Retinal pigment epithelial cell (primary cell): ENCODE results near the gene ASMTL.

Experiments
- DNase-seq: peaks from one replicate; pipeline ENCODE4 v3.0.0-alpha.2; 2010; ENCODE audit warnings: low read depth
- H3K4me3 ChIP-seq: 2 replicates; pipeline ENCODE4 v1.5.1; 2011; ENCODE audit warnings: mild to moderate bottlenecking, low read length, control low read depth, moderate library complexity
- TF ChIP-seq, protein P1 (sequence below): conservative IDR thresholded peaks from 2 replicates; pipeline ENCODE4 v1.5.1; 2011; ENCODE audit warnings: low read depth, low read length, control low read depth, inconsistent platforms

Gene ASMTL

DNA sequence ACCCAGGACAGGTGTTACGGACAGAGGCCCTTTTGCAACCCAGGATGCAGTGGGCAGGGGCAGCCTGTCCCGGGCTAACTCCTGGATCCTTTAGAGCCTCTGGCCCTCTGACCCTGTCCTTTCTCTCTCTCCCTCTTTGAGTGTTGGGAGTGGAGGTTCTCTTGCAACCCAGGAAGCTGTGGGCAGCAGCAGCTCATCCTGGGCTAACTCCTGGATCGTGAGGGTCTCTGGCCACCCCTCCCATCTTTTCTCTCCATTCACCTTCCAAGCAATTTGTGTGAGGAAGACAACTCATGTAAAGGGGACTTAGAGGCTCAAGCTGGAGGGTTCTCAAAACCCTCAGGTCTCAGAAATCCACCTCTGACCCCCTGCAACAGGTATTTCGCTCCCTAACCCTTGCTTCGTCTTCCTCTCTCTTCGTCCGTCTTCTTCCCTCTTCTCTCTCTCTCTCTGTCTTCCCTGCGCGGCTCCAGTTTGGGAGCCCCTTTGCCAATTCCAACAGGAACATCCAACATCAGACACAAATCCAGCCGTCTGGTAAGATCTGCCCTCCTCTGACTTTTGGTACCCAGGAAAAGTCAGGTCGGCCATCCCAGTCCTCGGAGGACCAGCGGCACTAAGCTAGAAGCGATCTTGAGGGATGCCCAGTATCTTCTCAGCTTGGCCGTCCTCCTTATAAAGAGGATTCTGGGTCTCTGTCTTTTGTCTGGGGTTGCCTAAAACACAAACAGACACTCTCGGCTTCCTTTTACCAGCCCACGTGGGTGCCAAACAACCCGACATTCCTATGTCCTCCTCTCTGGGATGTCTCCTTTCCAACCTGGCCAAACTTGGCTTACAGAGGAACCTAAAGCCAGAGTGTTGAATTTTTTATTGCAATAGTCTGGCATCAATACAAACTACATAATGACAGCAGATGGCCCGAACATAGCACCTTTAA is 7.9 kb downstream of the ASMTL start:
- TF ChIP-seq, protein P1, sequence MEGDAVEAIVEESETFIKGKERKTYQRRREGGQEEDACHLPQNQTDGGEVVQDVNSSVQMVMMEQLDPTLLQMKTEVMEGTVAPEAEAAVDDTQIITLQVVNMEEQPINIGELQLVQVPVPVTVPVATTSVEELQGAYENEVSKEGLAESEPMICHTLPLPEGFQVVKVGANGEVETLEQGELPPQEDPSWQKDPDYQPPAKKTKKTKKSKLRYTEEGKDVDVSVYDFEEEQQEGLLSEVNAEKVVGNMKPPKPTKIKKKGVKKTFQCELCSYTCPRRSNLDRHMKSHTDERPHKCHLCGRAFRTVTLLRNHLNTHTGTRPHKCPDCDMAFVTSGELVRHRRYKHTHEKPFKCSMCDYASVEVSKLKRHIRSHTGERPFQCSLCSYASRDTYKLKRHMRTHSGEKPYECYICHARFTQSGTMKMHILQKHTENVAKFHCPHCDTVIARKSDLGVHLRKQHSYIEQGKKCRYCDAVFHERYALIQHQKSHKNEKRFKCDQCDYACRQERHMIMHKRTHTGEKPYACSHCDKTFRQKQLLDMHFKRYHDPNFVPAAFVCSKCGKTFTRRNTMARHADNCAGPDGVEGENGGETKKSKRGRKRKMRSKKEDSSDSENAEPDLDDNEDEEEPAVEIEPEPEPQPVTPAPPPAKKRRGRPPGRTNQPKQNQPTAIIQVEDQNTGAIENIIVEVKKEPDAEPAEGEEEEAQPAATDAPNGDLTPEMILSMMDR: no peak

DNA sequence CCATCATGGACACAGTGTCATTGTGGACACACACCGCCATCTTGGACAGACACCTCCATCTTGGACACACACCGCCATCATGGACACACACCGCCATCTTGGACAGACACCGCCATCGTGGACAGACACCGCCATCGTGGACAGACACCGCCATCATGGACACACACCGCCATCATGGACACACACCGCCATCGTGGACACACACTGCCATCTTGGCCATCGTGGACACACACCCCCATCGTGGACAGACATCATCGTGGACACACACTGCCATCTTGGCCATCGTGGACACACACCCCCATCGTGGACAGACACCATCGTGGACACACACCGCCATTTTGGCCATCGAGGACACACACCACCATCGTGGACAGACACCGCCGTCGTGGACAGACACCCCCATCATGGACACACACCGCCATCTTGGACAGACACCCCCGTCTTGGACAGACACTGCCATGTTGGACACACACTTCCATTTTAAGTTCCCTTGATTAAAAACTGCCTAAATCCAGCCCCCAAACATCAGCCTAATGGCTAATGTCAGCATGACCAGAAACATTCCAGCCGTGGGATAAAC is 9.1 kb downstream of the ASMTL start:
- DNase-seq: no peak
- TF ChIP-seq, protein P1: no peak
- H3K4me3 ChIP-seq: no peak overlapping the region

More for the DNA sequence above, 7.9 kb downstream of the ASMTL start:
- H3K4me3 ChIP-seq: no peak overlapping the region
- no peak for DNase-seq

DNA sequence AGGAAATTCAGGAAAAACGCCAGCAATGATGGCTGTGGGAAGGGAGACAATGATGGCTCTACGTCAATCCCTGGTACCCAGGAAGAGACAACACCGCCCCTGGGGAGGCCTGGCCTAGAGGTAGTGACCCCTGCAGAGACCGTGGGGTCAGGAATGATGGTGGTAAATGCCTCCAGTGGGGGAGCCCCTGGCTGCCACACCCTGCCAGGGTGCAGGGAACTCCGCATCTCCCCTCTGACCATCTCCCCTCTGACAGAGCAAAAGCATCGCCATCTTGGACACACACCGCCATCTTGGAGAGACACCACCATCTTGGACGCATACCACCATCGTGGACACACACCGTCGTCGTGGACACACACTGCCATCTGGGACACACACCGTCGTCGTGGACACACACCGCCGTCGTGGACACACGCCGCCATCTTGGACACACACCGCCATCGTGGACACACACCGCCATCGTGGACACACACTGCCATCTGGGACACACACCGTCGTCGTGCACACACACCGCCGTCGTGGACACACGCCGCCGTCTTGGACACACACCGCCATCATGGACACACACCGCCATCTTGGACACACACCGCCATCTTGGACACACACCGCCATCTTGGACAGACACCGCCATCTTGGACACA is 9.9 kb downstream of the ASMTL start:
- no peak overlapping the region for H3K4me3 ChIP-seq
- no peak for DNase-seq

DNA sequence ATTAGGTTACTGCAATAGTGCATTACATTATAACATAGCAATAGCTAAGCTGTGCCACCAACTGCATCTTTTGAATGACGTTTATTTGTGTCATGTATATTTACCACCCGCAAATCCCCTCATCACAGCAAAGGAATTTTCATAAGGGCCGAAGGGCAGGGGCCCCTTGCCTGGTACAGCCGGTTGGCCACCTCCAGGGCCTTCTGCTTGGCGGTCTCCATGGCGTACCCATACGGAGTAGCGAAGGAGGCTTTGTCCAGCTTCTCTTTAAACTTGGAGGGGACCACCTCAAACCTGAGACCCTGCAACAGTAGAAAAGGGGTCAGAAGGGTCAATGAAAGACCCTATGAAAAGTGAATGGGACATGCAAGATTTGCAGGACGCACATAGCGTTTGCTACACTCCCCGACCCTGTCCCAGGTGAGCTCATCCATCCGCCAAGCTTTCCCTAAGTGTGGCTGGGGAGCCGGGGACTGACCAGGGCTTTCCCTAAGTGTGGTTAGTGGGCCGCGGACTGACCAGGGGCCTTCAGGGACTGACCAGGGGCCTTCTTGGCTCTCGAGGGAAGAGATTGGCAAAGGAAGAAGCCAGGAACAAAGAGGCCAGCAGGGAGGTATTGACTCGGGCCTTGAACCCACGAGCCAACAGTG is 10.6 kb downstream of the ASMTL start:
- TF ChIP-seq, protein P1: no peak
- DNase-seq: no peak
- no peak overlapping the region for H3K4me3 ChIP-seq

More for the DNA sequence above, 9.9 kb downstream of the ASMTL start:
- TF ChIP-seq, protein P1: no peak

DNA sequence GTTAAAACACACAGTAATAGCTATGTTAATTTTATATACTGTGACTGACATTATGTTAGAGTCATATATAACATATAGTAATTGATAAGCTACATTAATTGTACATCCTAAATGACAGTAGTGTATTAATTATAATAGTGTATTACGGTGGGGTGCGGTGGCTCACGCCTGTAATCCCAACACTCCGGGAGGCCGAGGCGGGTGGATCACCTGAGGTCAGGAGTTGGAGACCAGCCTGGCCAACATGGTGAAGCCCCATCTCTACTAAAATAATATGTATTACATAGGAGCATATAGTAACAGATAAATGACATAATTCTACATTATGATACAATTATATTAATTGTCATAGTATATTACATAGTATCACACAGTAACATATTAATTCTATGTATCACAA is 12.2 kb downstream of the ASMTL start:
- no peak overlapping the region for H3K4me3 ChIP-seq
- no peak for DNase-seq
- TF ChIP-seq, protein P1: no peak

DNA sequence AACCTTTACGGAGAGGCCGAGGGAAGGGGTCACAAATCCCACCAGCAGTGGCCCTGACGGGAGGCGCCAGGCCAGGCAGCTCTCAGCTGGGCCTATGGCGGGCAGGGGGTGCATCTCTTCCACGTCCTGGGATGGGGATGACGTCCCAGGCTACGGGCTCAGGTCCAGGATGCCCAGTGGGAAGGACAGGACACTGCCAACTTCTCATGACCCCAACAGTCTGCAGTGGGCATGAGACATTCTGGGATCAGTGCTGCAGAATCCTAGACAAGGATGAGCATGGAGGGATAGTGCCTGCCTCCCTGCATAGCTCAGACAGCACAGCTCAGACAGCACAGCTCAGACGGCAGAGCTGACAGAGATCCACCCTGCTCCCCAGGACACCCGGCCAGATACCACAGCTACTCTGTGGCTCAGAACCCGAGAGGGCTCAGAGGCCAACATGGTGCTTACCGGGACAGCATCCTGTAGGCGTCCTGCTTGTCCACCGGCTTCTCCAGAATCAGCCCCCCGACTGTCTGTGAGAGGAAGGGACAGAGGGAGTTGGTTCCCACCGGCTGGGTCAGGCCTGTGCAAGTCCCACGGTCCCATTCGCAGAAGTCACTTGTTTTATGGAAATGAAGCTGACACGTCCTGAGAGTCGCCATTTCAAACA is 17.3 kb downstream of the ASMTL start:
- no peak for DNase-seq
- no peak overlapping the region for H3K4me3 ChIP-seq
- TF ChIP-seq, protein P1: no peak
